ENCODE results near the gene APEH.
"Not testable (repeated sequence)": the region's sequence is repeated elsewhere in the genome, so short reads cannot be mapped to it uniquely, and the experiment has no call there.

APEH gene

GRCh38 chr3:49691481-49691880 lies 17.3 kb downstream of the APEH start:
- H3K27ac ChIP-seq (ENCODE audit: low read depth, low read length): not testable (repeated sequence)

GRCh38 chr3:49694409-49695070 lies 20.4 kb downstream of the APEH start:
- H3K9me3 ChIP-seq (ENCODE audit: insufficient read depth, low read length); H3K4me3 ChIP-seq (ENCODE audit: insufficient read depth, low read length, poor library complexity, severe bottlenecking); H3K9me2 ChIP-seq (replicated peaks; ENCODE audit: insufficient read depth, low read length); H3K9ac ChIP-seq (ENCODE audit: low read length); H3K79me2 ChIP-seq (ENCODE audit: insufficient read depth, low read length); H3K36me3 ChIP-seq (ENCODE audit: low read length); H4K20me1 ChIP-seq (ENCODE audit: low read depth, low read length); H3K27ac ChIP-seq (ENCODE audit: low read depth, low read length); H3K27me3 ChIP-seq (ENCODE audit: low read length); H3K4me2 ChIP-seq (ENCODE audit: low read depth, low read length, poor library complexity, severe bottlenecking); H3F3A ChIP-seq (ENCODE audit: insufficient read depth); H2AFZ ChIP-seq (ENCODE audit: low read depth, low read length, severe bottlenecking): not testable (repeated sequence)

More at GRCh38 chr3:49691481-49691880, 17.3 kb downstream of the APEH start:
- not testable (repeated sequence) for H3K36me3 ChIP-seq (ENCODE audit: low read length); H3K9me3 ChIP-seq (ENCODE audit: insufficient read depth, low read length); H3K9me2 ChIP-seq (replicated peaks; ENCODE audit: insufficient read depth, low read length); H3K9ac ChIP-seq (ENCODE audit: low read length); H3K27me3 ChIP-seq (ENCODE audit: low read length); H3K4me3 ChIP-seq (ENCODE audit: insufficient read depth, low read length, poor library complexity, severe bottlenecking); H3K79me2 ChIP-seq (ENCODE audit: insufficient read depth, low read length); H4K20me1 ChIP-seq (ENCODE audit: low read depth, low read length); H3K4me2 ChIP-seq (ENCODE audit: low read depth, low read length, poor library complexity, severe bottlenecking); H3F3A ChIP-seq (ENCODE audit: insufficient read depth); H2AFZ ChIP-seq (ENCODE audit: low read depth, low read length, severe bottlenecking)

GRCh38 chr3:49695350-49696015 lies 21.3 kb downstream of the APEH start:
- not testable (repeated sequence) for H3K27ac ChIP-seq (ENCODE audit: low read depth, low read length); H3K4me2 ChIP-seq (ENCODE audit: low read depth, low read length, poor library complexity, severe bottlenecking); H3F3A ChIP-seq (ENCODE audit: insufficient read depth); H4K20me1 ChIP-seq (ENCODE audit: low read depth, low read length); H3K9ac ChIP-seq (ENCODE audit: low read length); H3K9me2 ChIP-seq (replicated peaks; ENCODE audit: insufficient read depth, low read length); H3K36me3 ChIP-seq (ENCODE audit: low read length); H3K79me2 ChIP-seq (ENCODE audit: insufficient read depth, low read length); H3K4me3 ChIP-seq (ENCODE audit: insufficient read depth, low read length, poor library complexity, severe bottlenecking); H3K27me3 ChIP-seq (ENCODE audit: low read length); H3K9me3 ChIP-seq (ENCODE audit: insufficient read depth, low read length); H2AFZ ChIP-seq (ENCODE audit: low read depth, low read length, severe bottlenecking)

DNA sequence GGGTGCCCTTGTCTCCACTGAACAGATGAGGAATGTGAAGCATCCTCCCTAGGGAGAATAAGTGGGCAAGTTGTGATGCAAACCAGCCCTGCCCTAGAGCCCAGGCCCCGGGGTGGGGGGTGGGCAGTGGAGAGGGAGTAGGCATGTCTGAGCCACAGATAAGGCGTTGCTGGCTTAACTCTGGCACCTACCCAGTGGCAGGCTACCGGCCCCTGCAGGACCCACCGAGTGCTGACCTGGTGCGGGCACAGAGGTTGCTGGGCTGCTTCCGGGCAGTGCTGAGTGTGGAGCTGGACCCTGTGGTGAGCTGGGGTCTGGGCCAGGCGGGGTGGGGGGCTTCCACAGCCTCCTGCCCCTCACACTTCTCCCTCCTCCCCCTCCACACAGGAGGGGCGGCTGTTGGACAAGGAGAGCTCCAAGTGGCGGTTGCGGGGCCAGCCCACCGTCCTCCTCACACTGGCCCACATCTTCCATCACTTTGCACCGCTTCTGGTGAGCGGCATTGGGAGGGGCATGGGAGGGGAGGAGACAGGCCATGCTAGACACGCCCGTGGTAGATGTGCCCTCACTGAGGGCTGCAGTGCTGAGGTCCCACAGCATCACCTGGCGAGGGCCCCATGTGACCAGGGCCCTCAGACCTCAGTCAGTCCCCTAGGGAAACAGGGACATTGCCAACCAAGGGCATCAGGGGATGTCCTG lies 25.3 kb downstream of the APEH start:
- TF ChIP-seq, protein P1, sequence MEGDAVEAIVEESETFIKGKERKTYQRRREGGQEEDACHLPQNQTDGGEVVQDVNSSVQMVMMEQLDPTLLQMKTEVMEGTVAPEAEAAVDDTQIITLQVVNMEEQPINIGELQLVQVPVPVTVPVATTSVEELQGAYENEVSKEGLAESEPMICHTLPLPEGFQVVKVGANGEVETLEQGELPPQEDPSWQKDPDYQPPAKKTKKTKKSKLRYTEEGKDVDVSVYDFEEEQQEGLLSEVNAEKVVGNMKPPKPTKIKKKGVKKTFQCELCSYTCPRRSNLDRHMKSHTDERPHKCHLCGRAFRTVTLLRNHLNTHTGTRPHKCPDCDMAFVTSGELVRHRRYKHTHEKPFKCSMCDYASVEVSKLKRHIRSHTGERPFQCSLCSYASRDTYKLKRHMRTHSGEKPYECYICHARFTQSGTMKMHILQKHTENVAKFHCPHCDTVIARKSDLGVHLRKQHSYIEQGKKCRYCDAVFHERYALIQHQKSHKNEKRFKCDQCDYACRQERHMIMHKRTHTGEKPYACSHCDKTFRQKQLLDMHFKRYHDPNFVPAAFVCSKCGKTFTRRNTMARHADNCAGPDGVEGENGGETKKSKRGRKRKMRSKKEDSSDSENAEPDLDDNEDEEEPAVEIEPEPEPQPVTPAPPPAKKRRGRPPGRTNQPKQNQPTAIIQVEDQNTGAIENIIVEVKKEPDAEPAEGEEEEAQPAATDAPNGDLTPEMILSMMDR (IDR thresholded peaks at IDR 0.05; ENCODE audit: insufficient read depth, low read length, poor library complexity, severe bottlenecking): no peak
- no peak for TF ChIP-seq EZH2phosphoT487 (conservative IDR thresholded peaks at IDR 0.05; ENCODE audit: low read length)
- Histone ChIP-seq H3K4me2 (ENCODE audit: low read depth, low read length, poor library complexity, severe bottlenecking) (no peak overlapping the region), H3K36me3 (ENCODE audit: low read length) (no peaks in the 10 kb centered on the region)

More for the DNA sequence above, 25.3 kb downstream of the APEH start:
- Histone ChIP-seq H3K9me2 (replicated peaks; ENCODE audit: insufficient read depth, low read length) (no peaks in the 10 kb centered on the region), H3K27me3 (ENCODE audit: low read length) (no peaks in the 10 kb centered on the region), H3K4me3 (ENCODE audit: insufficient read depth, low read length, poor library complexity, severe bottlenecking) (no peak overlapping the region), H3K9ac (ENCODE audit: low read length) (no peak overlapping the region), H3K27ac (ENCODE audit: low read depth, low read length) (no peak overlapping the region), H3K79me2 (ENCODE audit: insufficient read depth, low read length) (no peaks in the 10 kb centered on the region; the same call in 1 of the 2 replicates), H2AFZ (ENCODE audit: low read depth, low read length, severe bottlenecking) (no peak overlapping the region), H3F3A (ENCODE audit: insufficient read depth) (no peaks in the 10 kb centered on the region), H3K9me3 (ENCODE audit: insufficient read depth, low read length) (no peaks in the 10 kb centered on the region), H4K20me1 (ENCODE audit: low read depth, low read length) (no peaks in the 10 kb centered on the region)
